Measurements from ENCODE around the gene GNG14. TPM values are rescaled to one million over a fixed set of nuclear protein-coding genes. Genes with fewer than 3 reads are reported as not detected.
A peak's percentile ranks its signal among the peaks of the same experiment; 100 is the strongest.

GNG14 gene
- total RNA-seq, 2 experiments from 2014 or later, result not detected

DNA sequence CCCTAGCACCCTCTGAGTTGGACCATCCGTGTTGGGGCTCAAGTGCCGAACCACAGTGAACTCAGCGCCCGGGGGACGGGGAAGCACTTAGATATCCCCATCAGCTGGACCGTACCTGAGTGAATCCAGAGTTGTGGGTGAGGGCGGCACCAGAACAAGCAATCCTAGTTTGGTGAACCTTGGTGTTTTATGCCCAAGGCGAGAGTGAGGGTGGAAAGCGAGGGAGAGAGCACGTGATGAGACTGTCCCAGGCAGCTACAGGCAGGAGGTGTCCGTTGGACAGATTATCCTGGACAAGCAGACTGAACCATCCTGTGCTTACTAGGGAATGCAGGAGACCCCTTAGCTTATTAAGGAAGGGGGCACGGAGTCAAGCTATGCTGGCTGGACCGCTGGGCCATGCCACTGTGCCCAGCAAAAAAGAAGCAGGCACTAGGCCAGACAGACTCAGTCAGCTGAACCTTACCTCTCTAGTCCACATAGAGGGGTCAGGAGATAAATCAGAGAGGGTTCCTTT is 50.1 kb downstream of the GNG14 start:
- TF ChIP-seq, protein P1, sequence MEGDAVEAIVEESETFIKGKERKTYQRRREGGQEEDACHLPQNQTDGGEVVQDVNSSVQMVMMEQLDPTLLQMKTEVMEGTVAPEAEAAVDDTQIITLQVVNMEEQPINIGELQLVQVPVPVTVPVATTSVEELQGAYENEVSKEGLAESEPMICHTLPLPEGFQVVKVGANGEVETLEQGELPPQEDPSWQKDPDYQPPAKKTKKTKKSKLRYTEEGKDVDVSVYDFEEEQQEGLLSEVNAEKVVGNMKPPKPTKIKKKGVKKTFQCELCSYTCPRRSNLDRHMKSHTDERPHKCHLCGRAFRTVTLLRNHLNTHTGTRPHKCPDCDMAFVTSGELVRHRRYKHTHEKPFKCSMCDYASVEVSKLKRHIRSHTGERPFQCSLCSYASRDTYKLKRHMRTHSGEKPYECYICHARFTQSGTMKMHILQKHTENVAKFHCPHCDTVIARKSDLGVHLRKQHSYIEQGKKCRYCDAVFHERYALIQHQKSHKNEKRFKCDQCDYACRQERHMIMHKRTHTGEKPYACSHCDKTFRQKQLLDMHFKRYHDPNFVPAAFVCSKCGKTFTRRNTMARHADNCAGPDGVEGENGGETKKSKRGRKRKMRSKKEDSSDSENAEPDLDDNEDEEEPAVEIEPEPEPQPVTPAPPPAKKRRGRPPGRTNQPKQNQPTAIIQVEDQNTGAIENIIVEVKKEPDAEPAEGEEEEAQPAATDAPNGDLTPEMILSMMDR (IDR thresholded peaks at IDR 0.05), result no peak
- CTCF ChIA-PET, result interaction anchor here (0.8 to 6.4 kb wide), 5 partner anchors 15 to 59 kb away, joined by 4 to 47 read pairs (median 7); no protein-coding TSS in a partner anchor

More for the DNA sequence above, 50.1 kb downstream of the GNG14 start:
- intact Hi-C loops (cut with micrococcal nuclease), result loop anchor here (2.0 kb wide), 1 partner anchor 15 kb away; the partner anchor contains the start of gene TNPO2
- Mint-ChIP-seq H3K4me1 (ENCODE audit: low read depth) (peaks cover 31% of the 10 kb centered on the region), H3K4me3 (peak overlapping the region; percentile 99), H3K27ac (peak overlapping the region; percentile 98), H3K36me3 (ENCODE audit: low read depth) (peaks cover 32% of the 10 kb centered on the region), H3K9me3 (no peaks in the 10 kb centered on the region), H3K27me3 (no peaks in the 10 kb centered on the region)
- ATAC-seq (no peak), DNase-seq (no peak)
- POLR2A ChIA-PET, result interaction anchor here (0.6 to 8.9 kb wide), 12 partner anchors 9 to 132 kb away, joined by 3 to 160 read pairs (median 4); partner anchors contain the start of genes BEST2, FBXW9, RTBDN and THSD8

Other genes with a start within 250 kb of the GNG14 start
- 1 to 10 TPM; 3.1 to 3.2 TPM for gene ZNF443, start 247.0 kb upstream of the GNG14 start, total RNA-seq
- 1 to 10 TPM; 1.5 to 1.6 TPM for gene ZNF709, start 203.2 kb upstream of the GNG14 start, total RNA-seq
- 1 to 10 TPM; 6.2 to 7.4 TPM for gene ZNF564, start 136.5 kb upstream of the GNG14 start, total RNA-seq
- 1 to 10 TPM; 6.8 to 9.3 TPM for gene ZNF490, start 77.2 kb upstream of the GNG14 start, total RNA-seq
- gene ZNF791, start 77.1 kb upstream of the GNG14 start, total RNA-seq, result 10 to 100 TPM; 15.1 to 16.7 TPM
- gene MAN2B1, start 21.3 kb upstream of the GNG14 start, total RNA-seq, result 100 to 1,000 TPM; 127 to 135 TPM
- gene WDR83, start 21.2 kb upstream of the GNG14 start, total RNA-seq, result 10 to 100 TPM; 17.5 to 23.2 TPM
- 100 to 1,000 TPM; 113 TPM for gene DHPS, start 6.1 kb upstream of the GNG14 start, total RNA-seq
- gene FBXW9, start 8.6 kb downstream of the GNG14 start, total RNA-seq, result 10 to 100 TPM in 1 of 2 experiments, 1 to 10 TPM in 1; 9.9 to 10.8 TPM
- gene TNPO2, start 35.9 kb downstream of the GNG14 start, total RNA-seq, result 10 to 100 TPM; 90.7 to 94.5 TPM
- gene TRIR, start 46.7 kb downstream of the GNG14 start, total RNA-seq, result 100 to 1,000 TPM; 154 to 169 TPM
- 10 to 100 TPM; 50.7 to 52.2 TPM for gene GET3, start 49.5 kb downstream of the GNG14 start, total RNA-seq
- gene BEST2, start 63.8 kb downstream of the GNG14 start, total RNA-seq, result not detected
- 10 to 100 TPM; 17.3 to 18.4 TPM for gene HOOK2, start 87.6 kb downstream of the GNG14 start, total RNA-seq
- 100 to 1,000 TPM; 292 to 299 TPM for gene JUNB, start 103.5 kb downstream of the GNG14 start, total RNA-seq
- 100 to 1,000 TPM; 251 to 262 TPM for gene PRDX2, start 113.8 kb downstream of the GNG14 start, total RNA-seq
- 10 to 100 TPM; 31.1 to 36.2 TPM for gene THSD8, start 114.1 kb downstream of the GNG14 start, total RNA-seq
- gene RNASEH2A, start 118.6 kb downstream of the GNG14 start, total RNA-seq, result 10 to 100 TPM; 40.3 to 44.1 TPM
- not detected for gene RTBDN, start 146.6 kb downstream of the GNG14 start, total RNA-seq
- 1 to 10 TPM; 2.4 to 3.0 TPM for gene MAST1, start 150.5 kb downstream of the GNG14 start, total RNA-seq
- 10 to 100 TPM; 22.3 to 26.1 TPM for gene DNASE2, start 193.5 kb downstream of the GNG14 start, total RNA-seq
- gene KLF1, start 199.2 kb downstream of the GNG14 start, total RNA-seq, result under 1 TPM; 0.32 to 0.38 TPM
- gene GCDH, start 203.2 kb downstream of the GNG14 start, total RNA-seq, result 10 to 100 TPM; 37.5 to 43.8 TPM
- 1 to 10 TPM; 3.0 to 4.4 TPM for gene SYCE2, start 231.3 kb downstream of the GNG14 start, total RNA-seq
- gene FARSA, start 245.7 kb downstream of the GNG14 start, total RNA-seq, result 100 to 1,000 TPM; 128 to 138 TPM